K562 (cell line): ENCODE measurements around the gene UBR7. TPM values are rescaled to one million over a fixed set of nuclear protein-coding genes. Genes with fewer than 3 reads are reported as not detected.

ENCODE experiments used
- ADNP ChIP-seq: fragments of 200-800 bp; sonication (Bioruptor generic); IDR thresholded peaks from 2 replicates; pipeline ENCODE4 v1.6.1; 2016; ENCODE audit warnings: missing genetic modification characterization, missing compliant biosample characterization
- CBX5 ChIP-seq: IDR thresholded peaks from 2 replicates; pipeline ENCODE4 v1.6.1; 2014; ENCODE audit warnings: low read depth, borderline replicate concordance
- CREB1 ChIP-seq, 2 experiments: sonication (generic) in 1 of 2; formaldehyde crosslinking in 1 of 2; IDR thresholded peaks; 2 replicates each; pipeline versions ENCODE4 v1.6.1 to v1.8.0; 2012 to 2022; ENCODE audit warnings: inconsistent platforms in 1 of 2, mild to moderate bottlenecking in 1 of 2, missing genetic modification reagents in 1 of 2, moderate library complexity in 1 of 2
- PCBP2 ChIP-seq: fragments of 200-400 bp; formaldehyde crosslinking; IDR thresholded peaks from 2 replicates; pipeline ENCODE4 v1.6.1; 2018; ENCODE audit warnings: low read length, low read depth, mild to moderate bottlenecking, moderate library complexity; ENCODE audit not compliant: poor library complexity, severe bottlenecking
- PHF21A ChIP-seq: fragments of 450-650 bp; IDR thresholded peaks from 2 replicates; pipeline ENCODE4 v1.6.1; 2017; ENCODE audit warnings: low read depth, borderline replicate concordance
- PHTF2 ChIP-seq: fragments of 250-450 bp; sonication (Bioruptor Pico); IDR thresholded peaks from 2 replicates; pipeline ENCODE4 v1.5.0; 2021; ENCODE audit warnings: mild to moderate bottlenecking
- PYGO2 ChIP-seq: fragments of 450-650 bp; IDR thresholded peaks from 2 replicates; pipeline ENCODE4 v1.6.1; 2016; ENCODE audit warnings: mild to moderate bottlenecking, missing genetic modification characterization, moderate library complexity, missing compliant biosample characterization
- RBM34 ChIP-seq: fragments of 200-400 bp; formaldehyde crosslinking; IDR thresholded peaks from 2 replicates; pipeline ENCODE4 v1.6.1; 2018; ENCODE audit warnings: low read length, borderline replicate concordance; ENCODE audit not compliant: insufficient read depth
- RERE ChIP-seq: sonication (generic); formaldehyde crosslinking; IDR thresholded peaks from 2 replicates; pipeline ENCODE4 v1.8.0; 2023; ENCODE audit warnings: missing genetic modification reagents, mild to moderate bottlenecking, borderline replicate concordance
- SPI1 ChIP-seq: IDR thresholded peaks from 2 replicates; pipeline ENCODE4 v1.6.1; 2011; ENCODE audit warnings: low read depth, low read length, control low read depth, borderline replicate concordance
- TEAD1 ChIP-seq, 2 experiments: fragments of 450-650 bp in 1 of 2; sonication (generic) in 1 of 2; formaldehyde crosslinking; IDR thresholded peaks; 2 replicates each; pipeline versions ENCODE4 v1.4.0 to v1.8.0; 2020 to 2022; ENCODE audit warnings: mild to moderate bottlenecking in 2 of 2, missing genetic modification reagents in 1 of 2
- ZBTB9 ChIP-seq: fragments of 450-650 bp; formaldehyde crosslinking; IDR thresholded peaks from 2 replicates; pipeline ENCODE4 v1.4.0; 2020; ENCODE audit warnings: mild to moderate bottlenecking, moderate library complexity
- ZNF253 ChIP-seq: fragments of 250-450 bp; sonication (Bioruptor Pico); conservative IDR thresholded peaks from 2 replicates; pipeline ENCODE4 v1.6.1; 2021; ENCODE audit warnings: mild to moderate bottlenecking
- ZNF282 ChIP-seq: sonication (generic); formaldehyde crosslinking; IDR thresholded peaks from 2 replicates; pipeline ENCODE4 v1.8.1; 2023; ENCODE audit warnings: missing genetic modification reagents
- ZNF444 ChIP-seq: fragments of 250-450 bp; sonication (Bioruptor Pico); IDR thresholded peaks from 2 replicates; pipeline ENCODE4 v1.4.0; 2020; ENCODE audit warnings: mild to moderate bottlenecking, moderate library complexity
- ZNF449 ChIP-seq: fragments of 250-450 bp; sonication (Bioruptor Pico); IDR thresholded peaks from 2 replicates; pipeline ENCODE4 v1.8.0; 2022; ENCODE audit warnings: moderate library complexity, mild to moderate bottlenecking, inconsistent platforms
- polyA plus RNA-seq, 8 experiments: library from polyadenylated mRNA; depleted of rRNA in 4 of 8; stranded (reverse) in 5 of 8; unstranded in 3 of 8; fragments of >200 nt; fragmentation: Nextera tagmentation in 2 of 8; fragmentation: Illumina TruSeq in 1 of 8; extraction: Ambion mirVana in 2 of 8; extraction: Trizol in 1 of 8; gene quantifications; 2 replicates each; pipeline versions ENCODE4 v1.2.1 to v1.2.3, GENCODE V29; 2011 to 2014; ENCODE audit warnings: inconsistent platforms in 1 of 8, missing spikeins in 1 of 8
- total RNA-seq, 7 experiments: library from RNA; depleted of rRNA in 6 of 7; stranded (reverse); fragments of >200 nt in 6 of 7; fragmentation: Illumina TruSeq in 2 of 7; extraction: Trizol in 2 of 7; gene quantifications; 2 replicates each; pipeline versions ENCODE4 v1.2.1 to v1.2.3, GENCODE V29; 2011 to 2021; ENCODE audit warnings: low replicate concordance in 1 of 7
- TF ChIP-seq, protein P1 (sequence below): fragments of 450-650 bp; formaldehyde crosslinking; IDR thresholded peaks from 2 replicates; pipeline ENCODE4 v1.4.0; 2022; ENCODE audit warnings: missing genetic modification characterization

Gene UBR7
- total and polyA plus RNA-seq, 9 of the 15 experiments (the other 6 are each of a cell fraction or from before 2014, with no cell fraction given), result 12.5 to 63.0 (median 34.4) TPM

DNA sequence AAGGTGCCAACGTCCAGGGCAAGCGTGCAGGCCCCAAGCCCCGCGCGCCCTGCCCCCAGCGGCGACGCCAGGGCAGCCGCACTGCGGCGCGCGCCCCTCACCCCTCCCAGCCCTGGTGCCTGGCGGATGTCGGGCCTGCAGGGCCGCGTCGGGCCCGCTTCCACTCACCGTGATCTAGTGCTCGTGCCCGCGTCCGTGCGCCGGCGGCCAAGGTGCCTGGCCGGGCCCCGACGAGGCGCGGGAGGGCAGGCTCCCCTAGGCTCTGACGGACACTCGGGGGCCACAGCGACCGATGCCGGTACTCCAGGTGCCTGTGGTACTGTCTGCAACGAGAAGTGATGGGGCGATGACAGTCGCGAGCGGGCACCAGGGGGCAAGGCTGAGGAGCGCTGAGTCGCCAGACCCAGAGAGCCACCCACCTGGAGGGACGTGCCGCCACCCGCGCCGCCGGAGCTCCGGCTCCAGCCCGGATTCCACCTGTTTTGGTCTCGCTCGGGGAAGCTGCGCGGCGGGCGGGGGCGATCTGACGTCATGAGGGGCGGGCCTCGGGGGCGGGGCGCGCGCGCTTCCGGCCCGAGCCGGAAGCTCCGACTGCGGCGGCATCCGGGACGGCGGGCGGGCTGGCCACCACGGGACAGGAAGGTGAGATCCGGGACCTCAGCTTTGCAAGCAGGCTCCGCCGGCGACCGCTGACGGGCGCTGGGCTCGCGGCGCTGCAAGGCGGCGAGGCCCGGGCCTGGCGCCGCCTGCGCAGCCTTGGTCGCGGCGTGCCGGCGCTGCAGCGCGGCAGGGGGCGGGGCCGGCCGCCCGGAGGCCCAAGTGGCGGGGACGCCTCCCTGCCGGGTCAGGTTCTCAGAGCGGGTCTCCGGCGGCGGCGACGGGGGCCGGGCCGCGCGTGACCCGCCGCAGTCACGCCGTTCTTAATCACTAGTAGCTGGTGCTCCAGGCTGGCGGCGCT is 22.4 kb upstream of the UBR7 start, which contains the start of the genes LYSET and MOAP1 (continued):
- TF ChIP-seq, protein P1, sequence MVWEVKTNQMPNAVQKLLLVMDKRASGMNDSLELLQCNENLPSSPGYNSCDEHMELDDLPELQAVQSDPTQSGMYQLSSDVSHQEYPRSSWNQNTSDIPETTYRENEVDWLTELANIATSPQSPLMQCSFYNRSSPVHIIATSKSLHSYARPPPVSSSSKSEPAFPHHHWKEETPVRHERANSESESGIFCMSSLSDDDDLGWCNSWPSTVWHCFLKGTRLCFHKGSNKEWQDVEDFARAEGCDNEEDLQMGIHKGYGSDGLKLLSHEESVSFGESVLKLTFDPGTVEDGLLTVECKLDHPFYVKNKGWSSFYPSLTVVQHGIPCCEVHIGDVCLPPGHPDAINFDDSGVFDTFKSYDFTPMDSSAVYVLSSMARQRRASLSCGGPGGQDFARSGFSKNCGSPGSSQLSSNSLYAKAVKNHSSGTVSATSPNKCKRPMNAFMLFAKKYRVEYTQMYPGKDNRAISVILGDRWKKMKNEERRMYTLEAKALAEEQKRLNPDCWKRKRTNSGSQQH (CRISPR knock-in tag), result no peak
- TF ChIP-seq CBX5, result no peak
- TF ChIP-seq ADNP (tag), result no peak
- TF ChIP-seq ZBTB9 (CRISPR knock-in tag), result no peak
- no peak for TF ChIP-seq SPI1
- no peak for TF ChIP-seq ZNF282 (CRISPR knock-in tag)
- no peak for TF ChIP-seq PCBP2
- TF ChIP-seq PHF21A, result no peak
- no peak for TF ChIP-seq ZNF444 (CRISPR knock-in tag)
- TF ChIP-seq CREB1 (IDR thresholded peaks at IDR 0.05), result peak; percentile 38; the same call in 1 of the 2 replicates
- TF ChIP-seq CREB1 (CRISPR knock-in tag; IDR thresholded peaks at IDR 0.05), result peak; percentile 17; the same call in 1 of the 2 replicates
- no peak for TF ChIP-seq RBM34
- TF ChIP-seq PHTF2, result no peak
- no peak for TF ChIP-seq ZNF253
- TF ChIP-seq ZNF449 (CRISPR knock-in tag), result no peak
- TF ChIP-seq PYGO2 (tag), result no peak
- TF ChIP-seq RERE (CRISPR knock-in tag), result no peak
- no peak for TF ChIP-seq TEAD1 (CRISPR knock-in tag; IDR thresholded peaks at IDR 0.05)
